Measurements from ENCODE around the gene ATF6.

Gene ATF6

DNA sequence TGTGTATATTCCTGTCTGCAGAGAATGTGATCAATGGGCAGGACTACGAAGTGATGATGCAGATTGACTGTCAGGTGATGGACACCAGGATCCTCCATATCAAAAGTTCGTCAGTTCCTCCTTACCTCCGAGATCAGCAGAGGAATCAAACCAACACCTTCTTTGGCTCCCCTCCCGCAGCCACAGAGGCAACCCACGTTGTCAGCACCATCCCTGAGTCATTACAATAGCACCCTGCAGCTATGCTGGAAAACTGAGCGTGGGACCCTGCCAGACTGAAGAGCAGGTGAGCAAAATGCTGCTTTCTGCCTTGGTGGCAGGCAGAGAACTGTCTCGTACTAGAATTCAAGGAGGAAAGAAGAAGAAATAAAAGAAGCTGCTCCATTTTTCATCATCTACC is 192.3 kb downstream of the ATF6 start:
- no peak overlapping the region for H2AFZ ChIP-seq (ENCODE audit: low read length, unreplicated experiment)
- H3K27me3 ChIP-seq (ENCODE audit: insufficient read depth, low read length), result no peaks in the 10 kb centered on the region
- no peak overlapping the region for H3K27ac ChIP-seq (ENCODE audit: low read depth, low read length)
- H3K4me1 ChIP-seq (ENCODE audit: control insufficient read depth, insufficient read depth, low read length, unreplicated experiment), result peaks cover 25% of the 10 kb centered on the region
- no peak overlapping the region for H3K4me3 ChIP-seq (ENCODE audit: low read depth, low read length)
- H3K36me3 ChIP-seq (ENCODE audit: insufficient read depth, low read length), result no peaks in the 10 kb centered on the region
- H3K79me2 ChIP-seq (ENCODE audit: control insufficient read depth, insufficient read depth, low read length, unreplicated experiment), result no peaks in the 10 kb centered on the region

DNA sequence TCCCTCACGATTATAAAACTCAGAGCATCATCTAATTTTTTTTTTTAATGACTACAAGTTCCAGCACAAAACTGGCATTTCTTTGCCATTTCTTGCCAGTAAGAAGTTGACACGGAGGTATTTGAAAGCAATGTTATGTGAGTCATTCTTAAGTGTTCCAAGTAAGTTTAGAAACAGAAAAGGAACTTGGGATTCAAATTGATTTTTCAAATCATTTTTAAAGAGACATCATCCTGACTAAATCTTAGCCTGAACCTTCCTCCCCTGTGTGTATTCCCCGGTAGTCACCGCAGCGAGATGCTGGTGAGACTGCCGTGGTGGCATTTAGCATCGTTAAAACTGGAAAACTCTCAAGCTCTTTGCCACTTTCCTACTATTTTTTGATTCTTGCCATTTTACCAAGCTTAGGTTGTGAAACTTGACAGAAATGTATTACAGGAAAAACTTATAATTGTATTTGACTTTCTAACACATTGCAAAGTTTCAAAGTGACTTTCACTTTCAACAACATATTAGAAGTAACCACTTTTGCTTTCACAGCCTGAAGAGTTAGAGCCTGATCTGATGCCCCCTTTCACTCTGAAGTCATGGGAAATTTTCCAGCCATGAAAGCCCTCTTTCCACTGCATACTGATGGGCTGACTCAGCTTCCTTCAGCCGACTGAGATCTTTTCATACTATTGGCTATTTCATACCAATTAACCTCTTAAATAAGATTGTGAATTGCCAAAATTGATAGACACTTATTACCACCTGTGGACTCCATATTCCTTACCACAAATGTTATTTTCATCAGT is 196.2 kb downstream of the ATF6 start:
- Histone ChIP-seq H3K27me3 (ENCODE audit: insufficient read depth, low read length) (no peaks in the 10 kb centered on the region), H3K36me3 (ENCODE audit: insufficient read depth, low read length) (no peaks in the 10 kb centered on the region), H3K27ac (ENCODE audit: low read depth, low read length) (peak overlapping the region; percentile 97), H3K79me2 (ENCODE audit: control insufficient read depth, insufficient read depth, low read length, unreplicated experiment) (no peaks in the 10 kb centered on the region), H2AFZ (ENCODE audit: low read length, unreplicated experiment) (peak overlapping the region; percentile 32), H3K4me1 (ENCODE audit: control insufficient read depth, insufficient read depth, low read length, unreplicated experiment) (peaks cover 22% of the 10 kb centered on the region), H3K4me3 (ENCODE audit: low read depth, low read length) (peak overlapping the region; percentile 73)

DNA sequence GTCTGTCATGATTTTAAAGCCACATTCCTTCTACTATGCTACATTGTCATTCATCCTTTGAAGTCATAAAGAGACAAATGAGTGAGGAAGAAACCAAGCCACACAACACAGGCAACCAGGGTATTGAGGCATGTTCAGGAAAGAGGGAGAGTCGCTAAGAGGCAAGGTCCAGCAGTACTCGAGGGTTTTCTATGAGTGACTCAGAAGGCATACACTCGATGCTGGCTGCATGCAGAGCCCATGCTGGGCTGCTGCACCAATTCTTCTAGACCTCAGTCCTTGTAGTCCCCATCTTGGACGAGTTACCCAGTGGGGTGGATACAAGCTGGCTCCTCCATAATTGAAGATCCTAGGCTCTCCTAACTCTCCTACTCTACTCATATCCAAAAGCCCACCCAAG is 199.9 kb downstream of the ATF6 start:
- no peak overlapping the region for H2AFZ ChIP-seq (ENCODE audit: low read length, unreplicated experiment)
- H3K4me3 ChIP-seq (ENCODE audit: low read depth, low read length), result no peak overlapping the region
- H3K27me3 ChIP-seq (ENCODE audit: insufficient read depth, low read length), result no peaks in the 10 kb centered on the region
- H3K27ac ChIP-seq (ENCODE audit: low read depth, low read length), result no peak overlapping the region
- H3K36me3 ChIP-seq (ENCODE audit: insufficient read depth, low read length), result no peaks in the 10 kb centered on the region
- peaks cover 20% of the 10 kb centered on the region for H3K4me1 ChIP-seq (ENCODE audit: control insufficient read depth, insufficient read depth, low read length, unreplicated experiment)
- no peaks in the 10 kb centered on the region for H3K79me2 ChIP-seq (ENCODE audit: control insufficient read depth, insufficient read depth, low read length, unreplicated experiment)

DNA sequence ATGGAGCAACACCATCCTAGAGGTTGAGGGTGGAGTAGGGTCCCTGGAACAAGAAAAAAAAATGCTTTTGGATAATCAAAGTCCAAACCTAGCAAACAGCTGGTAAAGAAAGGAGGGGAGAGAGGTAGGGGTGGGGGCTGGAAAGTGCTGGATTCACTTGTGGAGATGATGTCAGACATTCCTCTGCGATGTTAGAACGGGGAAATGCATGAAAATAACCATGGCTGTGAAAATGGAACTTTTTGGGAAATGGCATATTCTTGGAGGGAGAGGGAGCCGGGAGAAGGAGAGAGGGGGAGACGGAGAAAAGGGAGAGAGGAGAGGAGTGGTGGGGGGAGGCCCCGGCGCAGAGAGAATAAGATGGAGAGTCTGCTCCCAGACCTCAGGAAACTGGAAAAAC is 203.9 kb downstream of the ATF6 start:
- no peaks in the 10 kb centered on the region for H3K4me1 ChIP-seq (ENCODE audit: control insufficient read depth, insufficient read depth, low read length, unreplicated experiment)

DNA sequence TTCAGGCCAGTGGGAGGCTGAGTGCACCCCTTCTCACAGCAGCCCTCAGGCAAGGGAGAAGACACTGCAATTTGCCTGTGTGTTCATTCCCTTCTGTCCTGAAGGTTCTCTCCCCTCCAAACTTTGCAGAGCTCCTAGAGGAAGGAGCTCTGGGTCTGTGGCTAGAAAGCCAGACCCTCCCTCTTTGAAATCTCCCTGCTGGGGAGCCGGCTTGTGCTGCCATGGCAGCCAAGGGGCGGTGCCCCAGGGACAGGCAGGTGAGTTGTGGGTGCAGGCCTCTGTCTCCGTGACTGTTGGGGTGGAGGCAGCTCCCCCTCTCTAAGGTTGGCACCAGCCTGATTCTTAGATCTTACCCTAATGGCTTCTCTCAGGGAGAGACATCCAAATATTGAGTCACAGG is 204.5 kb downstream of the ATF6 start:
- H3K4me1 ChIP-seq (ENCODE audit: control insufficient read depth, insufficient read depth, low read length, unreplicated experiment), result no peaks in the 10 kb centered on the region
- H2AFZ ChIP-seq (ENCODE audit: low read length, unreplicated experiment), result no peak overlapping the region
- no peak overlapping the region for H3K4me3 ChIP-seq (ENCODE audit: low read depth, low read length)
- H3K27me3 ChIP-seq (ENCODE audit: insufficient read depth, low read length), result peaks cover 23% of the 10 kb centered on the region
- H3K79me2 ChIP-seq (ENCODE audit: control insufficient read depth, insufficient read depth, low read length, unreplicated experiment), result no peaks in the 10 kb centered on the region
- no peaks in the 10 kb centered on the region for H3K36me3 ChIP-seq (ENCODE audit: insufficient read depth, low read length)
- no peak overlapping the region for H3K27ac ChIP-seq (ENCODE audit: low read depth, low read length)

More for the DNA sequence above, 203.9 kb downstream of the ATF6 start:
- Histone ChIP-seq H3K36me3 (ENCODE audit: insufficient read depth, low read length) (no peaks in the 10 kb centered on the region), H3K4me3 (ENCODE audit: low read depth, low read length) (no peak overlapping the region), H3K27ac (ENCODE audit: low read depth, low read length) (no peak overlapping the region), H3K79me2 (ENCODE audit: control insufficient read depth, insufficient read depth, low read length, unreplicated experiment) (no peaks in the 10 kb centered on the region), H2AFZ (ENCODE audit: low read length, unreplicated experiment) (no peak overlapping the region), H3K27me3 (ENCODE audit: insufficient read depth, low read length) (peaks cover 17% of the 10 kb centered on the region)

DNA sequence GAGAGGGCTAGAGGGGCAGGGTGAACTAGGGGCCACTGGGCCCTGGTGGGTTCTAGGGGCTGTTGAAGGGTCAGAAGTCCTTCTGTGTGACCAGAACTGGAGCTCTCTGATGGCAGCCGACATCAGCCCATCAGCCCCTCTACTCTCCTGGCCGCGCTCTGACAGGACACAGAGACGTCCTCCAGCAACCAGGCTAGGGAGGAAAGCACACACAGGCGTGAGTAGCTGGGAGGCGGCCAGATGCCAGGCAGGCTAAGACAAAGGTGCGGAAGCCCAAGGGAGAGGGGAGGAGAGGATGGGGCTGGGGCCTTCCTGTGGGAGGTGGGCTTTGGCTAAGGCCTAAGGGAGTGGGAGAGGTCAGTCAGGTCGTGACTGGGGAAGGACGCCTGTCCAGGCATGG is 206.7 kb downstream of the ATF6 start:
- Histone ChIP-seq H3K27ac (ENCODE audit: low read depth, low read length) (no peak overlapping the region), H2AFZ (ENCODE audit: low read length, unreplicated experiment) (no peak overlapping the region), H3K27me3 (ENCODE audit: insufficient read depth, low read length) (peaks cover 44% of the 10 kb centered on the region), H3K79me2 (ENCODE audit: control insufficient read depth, insufficient read depth, low read length, unreplicated experiment) (no peaks in the 10 kb centered on the region), H3K36me3 (ENCODE audit: insufficient read depth, low read length) (no peaks in the 10 kb centered on the region), H3K4me3 (ENCODE audit: low read depth, low read length) (no peak overlapping the region), H3K4me1 (ENCODE audit: control insufficient read depth, insufficient read depth, low read length, unreplicated experiment) (no peaks in the 10 kb centered on the region)

DNA sequence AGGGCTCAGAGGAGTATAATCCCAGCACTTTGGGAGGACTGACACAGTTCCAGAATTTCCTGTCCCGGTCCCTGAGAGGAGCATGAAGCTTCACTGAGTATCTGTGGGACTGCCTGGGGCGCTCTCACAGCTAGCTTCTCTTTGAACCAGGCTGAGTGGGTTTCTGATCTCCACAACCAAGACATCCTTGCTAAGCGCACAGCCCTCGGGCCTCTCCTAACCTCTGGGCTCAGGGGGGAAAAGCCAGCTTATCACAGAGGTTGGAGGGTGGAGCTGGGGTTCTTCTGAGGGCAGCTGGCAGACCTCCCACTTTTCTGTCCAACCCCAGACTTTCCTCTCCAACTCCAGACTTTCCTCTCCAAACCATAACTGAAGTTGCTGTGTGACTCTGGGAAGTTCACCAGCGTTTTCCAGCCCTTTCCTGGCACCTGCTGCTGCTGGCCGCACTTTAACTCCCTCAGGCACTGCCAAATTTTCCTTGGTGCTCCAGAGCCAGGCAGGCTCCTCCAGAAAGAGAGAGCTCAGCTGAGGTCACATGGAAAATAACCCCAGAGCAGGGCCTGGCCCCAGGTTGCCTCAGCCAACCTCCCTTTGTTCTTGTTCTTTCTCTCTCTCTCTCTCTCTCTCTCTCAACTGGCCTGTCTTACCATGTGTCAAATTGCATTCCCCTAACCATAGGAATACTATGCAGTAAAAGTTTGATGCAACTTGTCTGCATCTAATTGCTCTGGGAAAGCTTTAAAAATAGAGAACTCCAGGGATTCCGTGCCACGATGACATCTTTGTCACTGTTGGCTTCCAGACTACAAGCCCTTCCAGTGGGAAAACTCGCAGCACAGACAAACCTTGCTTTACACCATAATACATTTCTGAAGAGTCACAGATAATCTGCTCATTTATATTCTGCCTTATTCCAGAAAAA is 208.1 kb downstream of the ATF6 start:
- no peak overlapping the region for H3K4me3 ChIP-seq (ENCODE audit: low read depth, low read length)
- H3K27me3 ChIP-seq (ENCODE audit: insufficient read depth, low read length), result peaks cover 44% of the 10 kb centered on the region
- H3K36me3 ChIP-seq (ENCODE audit: insufficient read depth, low read length), result no peaks in the 10 kb centered on the region
- H3K4me1 ChIP-seq (ENCODE audit: control insufficient read depth, insufficient read depth, low read length, unreplicated experiment), result no peaks in the 10 kb centered on the region
- no peaks in the 10 kb centered on the region for H3K79me2 ChIP-seq (ENCODE audit: control insufficient read depth, insufficient read depth, low read length, unreplicated experiment)
- no peak overlapping the region for H3K27ac ChIP-seq (ENCODE audit: low read depth, low read length)
- H2AFZ ChIP-seq (ENCODE audit: low read length, unreplicated experiment), result no peak overlapping the region

DNA sequence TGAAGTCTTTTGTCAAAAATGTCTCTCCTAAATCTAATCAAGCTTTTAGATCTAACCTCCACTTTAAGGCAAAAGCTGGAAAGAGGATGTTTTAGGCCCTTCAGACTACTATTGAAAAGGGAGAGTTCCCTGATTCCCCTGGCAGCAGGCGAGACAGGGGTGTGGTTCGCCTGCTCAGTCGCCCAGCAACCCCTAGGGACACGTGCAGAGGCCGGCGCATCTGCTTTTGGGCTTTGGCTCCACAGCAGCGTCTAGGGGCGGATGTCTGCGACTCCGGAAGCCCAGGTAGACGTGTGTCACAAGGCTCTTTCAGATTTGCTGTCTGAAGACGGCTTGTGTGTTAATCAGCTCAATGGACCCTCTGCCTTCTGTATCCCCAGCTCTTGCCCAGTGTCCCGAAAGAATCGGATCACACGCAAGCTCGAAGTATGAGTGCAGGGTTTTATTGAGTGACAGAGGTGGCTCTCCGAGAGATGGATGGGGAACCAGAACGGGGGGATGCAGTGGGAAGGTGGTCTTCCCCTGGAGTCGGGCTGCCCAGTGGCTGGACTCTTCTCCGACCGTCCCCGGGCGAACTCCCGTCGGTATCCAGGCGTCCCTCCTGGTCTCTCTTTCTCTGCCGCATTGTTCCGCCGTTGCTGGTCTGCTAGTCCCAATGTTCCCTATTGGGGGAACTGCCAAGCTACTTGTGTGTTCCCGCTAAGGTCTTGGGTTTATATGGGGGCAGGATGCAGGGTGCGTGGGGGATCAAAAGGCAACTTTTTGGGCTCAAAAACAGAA is 212.1 kb downstream of the ATF6 start:
- no peak overlapping the region for H3K27ac ChIP-seq (ENCODE audit: low read depth, low read length)
- H3K27me3 ChIP-seq (ENCODE audit: insufficient read depth, low read length), result peaks cover 54% of the 10 kb centered on the region
- no peak overlapping the region for H3K4me3 ChIP-seq (ENCODE audit: low read depth, low read length)

DNA sequence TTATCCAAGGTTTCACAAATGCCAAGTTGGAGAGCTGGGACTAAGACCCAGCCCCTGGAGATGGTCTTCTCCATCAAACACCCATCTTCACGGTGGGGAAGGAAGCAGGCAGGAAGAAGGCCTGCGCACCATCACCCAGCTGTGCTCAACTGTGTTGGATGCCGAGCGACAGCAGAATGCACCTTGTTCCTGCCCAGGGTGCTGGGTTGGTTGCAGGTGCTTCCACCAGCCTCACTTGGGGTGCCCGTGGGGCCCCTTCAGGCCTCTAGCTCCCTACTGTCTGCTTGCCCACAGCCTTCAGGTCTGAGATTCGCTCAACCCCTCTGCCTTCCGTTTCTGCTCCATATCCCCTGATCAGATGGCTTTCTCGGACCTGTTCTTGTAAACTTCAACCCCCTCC is 215.0 kb downstream of the ATF6 start:
- H3K27me3 ChIP-seq (ENCODE audit: insufficient read depth, low read length), result peaks cover 31% of the 10 kb centered on the region
- H3K4me3 ChIP-seq (ENCODE audit: low read depth, low read length), result no peak overlapping the region
- H3K27ac ChIP-seq (ENCODE audit: low read depth, low read length), result no peak overlapping the region
- no peaks in the 10 kb centered on the region for H3K79me2 ChIP-seq (ENCODE audit: control insufficient read depth, insufficient read depth, low read length, unreplicated experiment)
- H3K4me1 ChIP-seq (ENCODE audit: control insufficient read depth, insufficient read depth, low read length, unreplicated experiment), result no peaks in the 10 kb centered on the region
- no peak overlapping the region for H2AFZ ChIP-seq (ENCODE audit: low read length, unreplicated experiment)
- H3K36me3 ChIP-seq (ENCODE audit: insufficient read depth, low read length), result no peaks in the 10 kb centered on the region

More for the DNA sequence above, 212.1 kb downstream of the ATF6 start:
- Histone ChIP-seq H3K79me2 (ENCODE audit: control insufficient read depth, insufficient read depth, low read length, unreplicated experiment) (no peaks in the 10 kb centered on the region), H2AFZ (ENCODE audit: low read length, unreplicated experiment) (no peak overlapping the region), H3K4me1 (ENCODE audit: control insufficient read depth, insufficient read depth, low read length, unreplicated experiment) (no peaks in the 10 kb centered on the region), H3K36me3 (ENCODE audit: insufficient read depth, low read length) (no peaks in the 10 kb centered on the region)

DNA sequence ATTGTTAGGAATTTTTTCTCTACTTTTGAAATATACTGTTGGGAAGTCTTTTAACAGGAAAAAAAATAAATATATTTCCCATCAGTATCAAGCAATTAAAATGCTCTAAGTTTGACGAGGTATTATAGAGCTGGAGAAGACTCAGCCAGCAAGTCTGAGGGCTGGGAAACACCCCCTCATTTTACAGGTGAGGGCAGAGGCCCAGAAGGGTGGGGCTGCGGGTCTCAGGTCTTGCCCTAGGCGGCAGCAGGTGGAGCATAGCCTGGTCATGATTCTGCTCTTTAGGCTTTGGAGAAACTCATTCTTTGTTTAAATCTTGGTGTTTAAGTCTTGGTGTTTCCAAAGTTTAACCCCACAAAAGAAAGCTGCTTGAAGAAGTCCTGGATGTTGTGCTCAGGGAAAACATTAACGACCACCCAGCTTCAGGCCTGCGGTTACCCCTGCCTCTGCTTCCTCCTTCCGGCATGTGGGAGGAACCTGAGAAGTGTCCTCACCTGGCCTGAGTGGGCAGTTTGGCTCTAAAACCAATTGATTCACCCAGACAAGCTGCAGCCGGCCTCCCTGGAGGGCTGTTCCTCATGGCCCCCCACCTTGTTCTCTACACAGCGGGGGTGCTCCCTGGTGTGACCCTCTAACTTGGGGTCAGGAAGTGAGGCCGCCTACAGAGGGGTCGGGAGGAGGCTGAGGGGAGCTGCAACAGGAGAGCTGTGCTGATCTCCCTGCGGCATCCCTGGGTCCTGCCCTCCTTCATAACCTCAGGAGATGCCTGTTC is 215.8 kb downstream of the ATF6 start:
- Histone ChIP-seq H3K4me1 (ENCODE audit: control insufficient read depth, insufficient read depth, low read length, unreplicated experiment) (no peaks in the 10 kb centered on the region), H3K27me3 (ENCODE audit: insufficient read depth, low read length) (peaks cover 25% of the 10 kb centered on the region), H3K36me3 (ENCODE audit: insufficient read depth, low read length) (no peaks in the 10 kb centered on the region), H2AFZ (ENCODE audit: low read length, unreplicated experiment) (no peak overlapping the region), H3K27ac (ENCODE audit: low read depth, low read length) (no peak overlapping the region), H3K4me3 (ENCODE audit: low read depth, low read length) (no peak overlapping the region), H3K79me2 (ENCODE audit: control insufficient read depth, insufficient read depth, low read length, unreplicated experiment) (no peaks in the 10 kb centered on the region)
